CD14-positive monocyte (primary cell): ENCODE data around the gene TBPL1. TPM values are rescaled to one million over a fixed set of nuclear protein-coding genes. Genes with fewer than 3 reads are reported as not detected.

Source experiments
- DNase-seq, 3 donors: peaks; one replicate each; pipeline ENCODE4 v3.0.0-alpha.2; 2011 to 2022
- H2AFZ ChIP-seq: 2 replicates; pipeline ENCODE4 v1.6.0; 2012; ENCODE audit warnings: mild to moderate bottlenecking, low read depth, low read length, inconsistent platforms; ENCODE audit not compliant: insufficient read depth, poor library complexity, severe bottlenecking
- H3K27ac ChIP-seq, 2 donors: 1 replicate in 1 of 2; 2 replicates in 1 of 2; pipeline ENCODE4 v1.5.1; 2012 to 2013; ENCODE audit warnings: low read length in 2 of 2, control low read depth in 1 of 2, inconsistent platforms in 1 of 2, low read depth in 1 of 2, mild to moderate bottlenecking in 1 of 2
- H3K27me3 ChIP-seq, 2 donors: one replicate each; pipeline versions ENCODE4 v1.6.0 to v1.6.1; 2011 to 2013; ENCODE audit warnings: low read length in 2 of 2; ENCODE audit not compliant: control insufficient read depth in 2 of 2, insufficient read depth in 2 of 2
- H3K36me3 ChIP-seq, 2 donors: replicated peaks in 1 of 2; 1 replicate in 1 of 2; 2 replicates in 1 of 2; pipeline versions ENCODE4 v1.5.1 to v1.6.1; 2012 to 2013; ENCODE audit warnings: low read length in 2 of 2, control low read depth in 1 of 2, inconsistent platforms in 1 of 2, mild to moderate bottlenecking in 1 of 2; ENCODE audit not compliant: insufficient read depth in 2 of 2, control insufficient read depth in 1 of 2
- H3K4me1 ChIP-seq, 2 donors: 1 replicate in 1 of 2; 2 replicates in 1 of 2; pipeline versions ENCODE4 v1.5.1 to v1.6.1; 2012 to 2013; ENCODE audit warnings: low read length in 2 of 2, control low read depth in 1 of 2, inconsistent platforms in 1 of 2, mild to moderate bottlenecking in 1 of 2, moderate library complexity in 1 of 2; ENCODE audit not compliant: insufficient read depth in 2 of 2, control insufficient read depth in 1 of 2
- H3K4me2 ChIP-seq: replicated peaks from 2 replicates; pipeline ENCODE3; 2012; ENCODE audit warnings: low read length, moderate library complexity, mild to moderate bottlenecking; ENCODE audit not compliant: poor library complexity, severe bottlenecking; ENCODE audit errors: extremely low read depth
- H3K4me3 ChIP-seq, 3 experiments: fragments of 200-600 bp in 1 of 3; sonication (generic) in 1 of 3; replicated peaks in 1 of 3; 1 replicate in 2 of 3; 2 replicates in 1 of 3; pipeline ENCODE4 v1.5.1; 2011 to 2013; ENCODE audit warnings: low read length in 3 of 3, mild to moderate bottlenecking in 3 of 3, control low read depth in 2 of 3, low read depth in 2 of 3, inconsistent platforms in 1 of 3, moderate library complexity in 1 of 3
- H3K79me2 ChIP-seq: 2 replicates; pipeline ENCODE4 v1.6.0; 2012; ENCODE audit warnings: mild to moderate bottlenecking, control low read depth, inconsistent platforms, low read length, moderate library complexity; ENCODE audit not compliant: insufficient read depth
- H3K9ac ChIP-seq: 2 replicates; pipeline ENCODE4 v1.6.0; 2017; ENCODE audit warnings: low read length, mild to moderate bottlenecking; ENCODE audit not compliant: insufficient read depth, poor library complexity, severe bottlenecking
- H3K9me3 ChIP-seq, 2 donors: replicated peaks in 1 of 2; 1 replicate in 1 of 2; 2 replicates in 1 of 2; pipeline versions ENCODE4 v1.5.1 to v1.6.1; 2012 to 2013; ENCODE audit warnings: low read length in 2 of 2, control low read depth in 1 of 2; ENCODE audit not compliant: control insufficient read depth in 1 of 2, insufficient read depth in 1 of 2
- H4K20me1 ChIP-seq: 2 replicates; pipeline ENCODE4 v1.6.0; 2012; ENCODE audit warnings: mild to moderate bottlenecking, low read length, control low read depth, moderate library complexity; ENCODE audit not compliant: insufficient read depth
- H3K27ac Mint-ChIP-seq, 7 donors: one replicate each; pipeline ENCODE4 v1.8.0; 2020; ENCODE audit warnings: mild to moderate bottlenecking in 7 of 7, mixed read lengths in 7 of 7, moderate library complexity in 6 of 7, inconsistent platforms in 2 of 7
- H3K27me3 Mint-ChIP-seq, 3 donors: one replicate each; pipeline ENCODE4 v1.8.0; 2021 to 2022; ENCODE audit warnings: low read depth in 3 of 3, mild to moderate bottlenecking in 3 of 3, mixed read lengths in 3 of 3, moderate library complexity in 3 of 3, inconsistent platforms in 1 of 3
- H3K36me3 Mint-ChIP-seq, 2 donors: one replicate each; pipeline ENCODE4 v1.8.0; 2020; ENCODE audit warnings: mixed read lengths in 2 of 2, inconsistent platforms in 1 of 2, mild to moderate bottlenecking in 1 of 2
- H3K4me1 Mint-ChIP-seq: one replicate; pipeline ENCODE4 v1.8.0; 2020; ENCODE audit warnings: mild to moderate bottlenecking, mixed read lengths
- H3K4me3 Mint-ChIP-seq, 2 donors: one replicate each; pipeline ENCODE4 v1.8.0; 2020; ENCODE audit warnings: mild to moderate bottlenecking in 2 of 2, mixed read lengths in 2 of 2, moderate library complexity in 1 of 2
- H3K9me3 Mint-ChIP-seq, 7 donors: one replicate each; pipeline ENCODE4 v1.8.0; 2020 to 2022; ENCODE audit warnings: mixed read lengths in 7 of 7, mild to moderate bottlenecking in 6 of 7, moderate library complexity in 6 of 7, inconsistent platforms in 2 of 7
- CTCF ChIP-seq: fragments of 200-600 bp; IDR thresholded peaks from one replicate; pipeline ENCODE4 v1.8.0; 2022; ENCODE audit warnings: antibody characterized with exemption, mild to moderate bottlenecking
- WGBS: methylation state at CpG from one replicate; pipeline ENCODE4 v1.1.5; 2013; ENCODE audit warnings: missing lambda C conversion rate; ENCODE audit not compliant: insufficient coverage; 5-methylcytosine and 5-hydroxymethylcytosine counted together
- intact Hi-C, 2 donors: fragments of 100-400 bp; cut with micrococcal nuclease; formaldehyde crosslinking; loops; one replicate each; pipeline versions ENCODE4 v1.15.0 to v1.15.1; 2023
- polyA plus RNA-seq, 3 donors: library from polyadenylated mRNA; depleted of rRNA in 1 of 3; unstranded in 2 of 3; stranded (reverse) in 1 of 3; fragments of 300-500 nt in 2 of 3; fragments of >200 nt in 1 of 3; fragmentation: Illumina TruSeq in 2 of 3; gene quantifications; 1 replicate in 2 of 3; 2 replicates in 1 of 3; pipeline ENCODE4 v1.2.3, GENCODE V29; 2012 to 2021

Gene TBPL1
- polyA plus RNA-seq, 3 donors, result 22.0 to 35.6 (median 35.5) TPM

- H4K20me1 ChIP-seq, result peaks cover 94% of the 10 kb centered on the region
- no peak overlapping the region for H3K27ac ChIP-seq
- peaks cover 3 to 9% of the 10 kb centered on the region in 2 donors for H3K4me1 ChIP-seq
- WGBS, result no CpG with 5 or more reads among the region's 1 CpG
- no peak overlapping the region for H3K4me3 ChIP-seq
- H2AFZ ChIP-seq, result no peak overlapping the region
- no peak overlapping the region for H3K4me3 Mint-ChIP-seq
- peaks cover 0 to 1% (median 0%) of the 10 kb centered on the region in 3 donors for H3K27me3 Mint-ChIP-seq
- TF ChIP-seq CTCF, result no peak
- no peak overlapping the region for H3K9ac ChIP-seq
- DNase-seq, result no peak
- peaks cover 7 to 9% of the 10 kb centered on the region in 2 donors for H3K36me3 Mint-ChIP-seq
- no peaks in the 10 kb centered on the region for H3K9me3 ChIP-seq
- H3K27me3 ChIP-seq, result no peaks in the 10 kb centered on the region
- peaks cover 0 to 4% of the 10 kb centered on the region in 2 donors for H3K36me3 ChIP-seq
- intact Hi-C loops, result no loop called here
- peaks cover 26% of the 10 kb centered on the region for H3K4me1 Mint-ChIP-seq
- H3K4me2 ChIP-seq, result no peak overlapping the region
- no peaks in the 10 kb centered on the region for H3K9me3 Mint-ChIP-seq
- H3K79me2 ChIP-seq, result peaks cover 64% of the 10 kb centered on the region
- H3K27ac Mint-ChIP-seq, result no peak overlapping the region
Measured at GRCh38 chr6:133969285-133969920, 16.4 kb downstream of the TBPL1 start.

- Histone ChIP-seq H3K36me3 (peaks cover 0 to 4% of the 10 kb centered on the region in 2 donors), H4K20me1 (peaks cover 91% of the 10 kb centered on the region), H3K9me3 (no peaks in the 10 kb centered on the region), H3K4me2 (no peak overlapping the region), H3K4me3 (no peak overlapping the region), H3K27ac (no peak overlapping the region), H3K9ac (no peak overlapping the region), H2AFZ (no peak overlapping the region), H3K4me1 (peaks cover 3 to 5% of the 10 kb centered on the region in 2 donors), H3K27me3 (no peaks in the 10 kb centered on the region), H3K79me2 (peaks cover 59% of the 10 kb centered on the region)
- Mint-ChIP-seq H3K4me3 (no peak overlapping the region), H3K27me3 (peaks cover 0 to 1% (median 0%) of the 10 kb centered on the region in 3 donors), H3K9me3 (no peaks in the 10 kb centered on the region), H3K36me3 (peaks cover 7 to 9% of the 10 kb centered on the region in 2 donors), H3K4me1 (peaks cover 22% of the 10 kb centered on the region), H3K27ac (peak overlapping the region in 1 of 7 donors; percentile 17)
- intact Hi-C loops, result loop anchor here in 1 of 2 donors (10.0 kb wide), 1 partner anchor 95 kb away; no protein-coding TSS in a partner anchor
- TF ChIP-seq CTCF, result no peak
- DNase-seq, result no peak
- no CpG with 5 or more reads among the region's 2 CpGs for WGBS
Measured at GRCh38 chr6:133969921-133970295, 16.9 kb downstream of the TBPL1 start.
